HepG2 (cell line): ENCODE measurements around the gene THY1. TPM values are rescaled to one million over a fixed set of nuclear protein-coding genes. Genes with fewer than 3 reads are reported as not detected.

Experiments used
- AKNA ChIP-seq: sonication (generic); formaldehyde crosslinking; IDR thresholded peaks from 2 replicates; pipeline ENCODE4 v1.4.0; 2020; ENCODE audit warnings: missing genetic modification reagents, borderline replicate concordance
- IKZF1 ChIP-seq: fragments of 450-650 bp; IDR thresholded peaks from 2 replicates; pipeline ENCODE4 v1.7.1; 2016
- NCOA2 ChIP-seq: sonication (generic); formaldehyde crosslinking; IDR thresholded peaks from 2 replicates; pipeline ENCODE4 v1.8.0; 2022; ENCODE audit warnings: inconsistent platforms
- NPAS2 ChIP-seq: sonication (generic); formaldehyde crosslinking; IDR thresholded peaks from 2 replicates; pipeline ENCODE4 v1.8.0; 2022; ENCODE audit warnings: mild to moderate bottlenecking, missing genetic modification reagents, borderline replicate concordance
- SALL1 ChIP-seq: sonication (generic); formaldehyde crosslinking; IDR thresholded peaks from 2 replicates; pipeline ENCODE4 v1.8.0; 2022; ENCODE audit warnings: mild to moderate bottlenecking, missing genetic modification reagents
- TFAP4 ChIP-seq: sonication (generic); IDR thresholded peaks from 2 replicates; pipeline ENCODE4 v1.6.1; 2016; ENCODE audit warnings: low read depth, borderline replicate concordance
- TSC22D2 ChIP-seq: sonication (generic); formaldehyde crosslinking; IDR thresholded peaks from 2 replicates; pipeline ENCODE4 v1.5.1; 2020; ENCODE audit warnings: missing genetic modification reagents, mild to moderate bottlenecking, borderline replicate concordance
- ZNF101 ChIP-seq: sonication (generic); formaldehyde crosslinking; IDR thresholded peaks from 2 replicates; pipeline ENCODE4 v1.4.0; 2020; ENCODE audit warnings: mild to moderate bottlenecking, low read depth, missing genetic modification reagents, borderline replicate concordance
- ZNF256 ChIP-seq: sonication (generic); formaldehyde crosslinking; conservative IDR thresholded peaks from 2 replicates; pipeline ENCODE4 v1.4.0; 2020; ENCODE audit warnings: missing genetic modification reagents
- polyA plus RNA-seq, 8 experiments: library from polyadenylated mRNA; depleted of rRNA in 3 of 8; stranded (reverse) in 7 of 8; unstranded in 1 of 8; fragments of >200 nt; fragmentation: Illumina TruSeq in 4 of 8; extraction: Trizol in 4 of 8; gene quantifications; 2 replicates each; pipeline versions ENCODE4 v1.2.1 to v1.2.3, GENCODE V29; 2011 to 2016; ENCODE audit warnings: low read depth in 4 of 8, missing spikeins in 1 of 8, mixed read lengths in 1 of 8; ENCODE audit not compliant: insufficient read depth in 1 of 8
- total RNA-seq, 5 experiments: library from RNA; depleted of rRNA; stranded (reverse); fragments of >200 nt; fragmentation: Illumina TruSeq; extraction: Trizol; gene quantifications; 2 replicates each; pipeline ENCODE4 v1.2.3, GENCODE V29; 2016; ENCODE audit warnings: low read depth in 1 of 5

Gene THY1
- total and polyA plus RNA-seq, 2 of the 13 experiments (the other 11 are each of a cell fraction or from before 2014, with no cell fraction given), result not detected

GRCh38 chr11:119370486-119371046, 52.4 kb downstream of the THY1 start (continued):
- no peak for TF ChIP-seq AKNA (CRISPR knock-in tag)
- no peak for TF ChIP-seq TFAP4
- no peak for TF ChIP-seq TSC22D2 (CRISPR knock-in tag)
- no peak for TF ChIP-seq NPAS2
- TF ChIP-seq ZNF256 (CRISPR knock-in tag), result no peak
- 0 out of 2 replicates have a peak, but pooled peaks have one; percentile 11 for TF ChIP-seq SALL1
- peak; percentile 34; the same call in 1 of the 2 replicates for TF ChIP-seq NCOA2 (CRISPR knock-in tag)
- TF ChIP-seq ZNF101 (CRISPR knock-in tag), result no peak
- TF ChIP-seq IKZF1, result no peak
